Psoas muscle (tissue), 8 donors: Measurements from ENCODE around the gene CERS3. TPM values are rescaled to one million over a fixed set of nuclear protein-coding genes. Genes with fewer than 3 reads are reported as not detected.

ENCODE experiments used
- ATAC-seq, 4 donors: fragments of 200-7000 bp; cut with Tn5 transposase; one replicate each; pipeline ENCODE4 v1.9.1; 2020; ENCODE audit warnings: moderate library complexity in 3 of 4, mild to moderate bottlenecking in 2 of 4
- DNase-seq, 2 donors: peaks; one replicate each; pipeline ENCODE4 v3.0.0-alpha.2; 2020
- H3K27ac ChIP-seq: fragments of 200-600 bp; one replicate; pipeline ENCODE4 v1.8.0; 2022
- H3K27me3 ChIP-seq, 3 donors: fragments of 200-600 bp in 1 of 3; one replicate each; pipeline versions ENCODE4 v1.6.1 to v1.8.0; 2013 to 2022; ENCODE audit warnings: low read length in 2 of 3, mild to moderate bottlenecking in 2 of 3, moderate library complexity in 1 of 3; ENCODE audit not compliant: insufficient read depth in 3 of 3
- H3K36me3 ChIP-seq, 2 donors: fragments of 200-600 bp in 1 of 2; one replicate each; pipeline versions ENCODE4 v1.6.1 to v1.8.0; 2013 to 2022; ENCODE audit warnings: low read depth in 1 of 2, mild to moderate bottlenecking in 1 of 2, moderate library complexity in 1 of 2; ENCODE audit not compliant: insufficient read depth in 1 of 2
- H3K4me1 ChIP-seq: fragments of 200-600 bp; one replicate; pipeline ENCODE4 v1.8.0; 2022
- H3K4me3 ChIP-seq: fragments of 200-600 bp; one replicate; pipeline ENCODE4 v1.8.0; 2022; ENCODE audit warnings: mild to moderate bottlenecking
- H3K9me3 ChIP-seq: fragments of 200-600 bp; one replicate; pipeline ENCODE4 v1.8.0; 2022
- CTCF ChIP-seq: fragments of 200-600 bp; IDR thresholded peaks from one replicate; pipeline ENCODE4 v1.8.0; 2022; ENCODE audit warnings: antibody characterized with exemption
- WGBS, 3 donors: extraction: QIAGEN DNeasy Blood & Tissue Kit; methylation state at CpG; one replicate each; pipeline versions ENCODE4 v1.1.6 to v1.1.7; 2013; 5-methylcytosine and 5-hydroxymethylcytosine counted together
- intact Hi-C, 2 donors: fragments of 100-400 bp; cut with DNase I; formaldehyde crosslinking; loops; one replicate each; pipeline versions ENCODE4 v1.11.0 to v1.14.2; 2022
- polyA plus RNA-seq, 3 donors: library from polyadenylated mRNA; stranded (reverse); fragments of 200-250 nt; gene quantifications; one replicate each; pipeline ENCODE4 v1.2.3, GENCODE V29; 2013
- total RNA-seq, 4 donors: library from RNA; stranded (reverse); fragmentation: NEBNext Ultra II Directional in 2 of 4; extraction: Animal tissue kit (Norgen Biotek cat#: 25700) in 2 of 4; gene quantifications; one replicate each; pipeline versions ENCODE4 v1.2.1 to v1.2.4, GENCODE V29; 2021 to 2023
- donor health status: healthy with polysubstance abuse.
- donor health status: DM: no; HTN: no; CAD: no; lungs with moderate emphysema.
- donor health status: Bipolar disorder and iron deficiency.
- donor health status: healthy.
- donor health status: DM: yes; HTN: yes; CAD: no.
- donor health status: DM: no; HTN: no; CAD: no.
- donor health status: DM: no; HTN: no; CAD: no.
- donor health status: DM: yes; HTN: yes; CAD: no.

The CERS3 gene
- total and polyA plus RNA-seq, 7 donors: 0.05 to 0.49 (median 0.15) TPM; not detected in 2

DNA sequence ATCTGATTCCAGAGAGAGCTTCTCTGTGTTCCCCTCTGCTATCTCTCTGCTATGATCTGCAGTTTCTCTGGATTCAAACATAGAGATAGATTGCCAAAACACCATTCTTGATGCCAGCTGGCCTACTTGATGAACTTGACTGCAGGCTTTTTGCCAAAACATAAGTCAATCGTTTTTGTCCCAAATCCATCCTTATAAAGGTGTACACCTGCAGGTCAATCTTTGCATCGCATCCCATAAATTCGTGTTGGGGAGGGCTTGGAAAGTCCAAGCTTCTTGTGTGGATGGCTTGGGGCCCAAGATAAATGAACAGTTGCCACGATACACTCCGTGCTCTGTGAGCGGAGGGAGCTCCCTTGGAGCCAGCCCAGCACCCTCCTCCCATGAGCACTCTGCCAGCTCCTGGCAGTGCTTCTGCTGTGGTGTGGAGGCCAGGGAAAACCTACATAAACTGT is 2.7 kb downstream of the CERS3 start:
- intact Hi-C loops: no loop called here
- ATAC-seq: peak; percentile 87 to 97 (median 94)
- 14 to 27% (median 14%) methylated on average over 6 of the region's 6 CpGs for WGBS, 3 donors
- peak; percentile 68 to 89 for DNase-seq
- Histone ChIP-seq H3K27ac (peak overlapping the region; percentile 68), H3K9me3 (no peaks in the 10 kb centered on the region), H3K27me3 (no peaks in the 10 kb centered on the region), H3K4me3 (no peak overlapping the region), H3K36me3 (no peaks in the 10 kb centered on the region), H3K4me1 (peaks cover 20% of the 10 kb centered on the region)
- no peak for TF ChIP-seq CTCF

- Histone ChIP-seq H3K27ac (peak overlapping the region; percentile 68), H3K27me3 (no peaks in the 10 kb centered on the region), H3K9me3 (no peaks in the 10 kb centered on the region), H3K4me3 (no peak overlapping the region), H3K36me3 (no peaks in the 10 kb centered on the region), H3K4me1 (peaks cover 26% of the 10 kb centered on the region)
- ATAC-seq (no peak), DNase-seq (no peak)
- no peak for TF ChIP-seq CTCF
- intact Hi-C loops: no loop called here
- 22 to 36% (median 28%) methylated on average over 1 of the region's 1 CpG for WGBS, 3 donors
Observed at GRCh38 chr15:100525436-100525835, 3.3 kb downstream of the CERS3 start.

DNA sequence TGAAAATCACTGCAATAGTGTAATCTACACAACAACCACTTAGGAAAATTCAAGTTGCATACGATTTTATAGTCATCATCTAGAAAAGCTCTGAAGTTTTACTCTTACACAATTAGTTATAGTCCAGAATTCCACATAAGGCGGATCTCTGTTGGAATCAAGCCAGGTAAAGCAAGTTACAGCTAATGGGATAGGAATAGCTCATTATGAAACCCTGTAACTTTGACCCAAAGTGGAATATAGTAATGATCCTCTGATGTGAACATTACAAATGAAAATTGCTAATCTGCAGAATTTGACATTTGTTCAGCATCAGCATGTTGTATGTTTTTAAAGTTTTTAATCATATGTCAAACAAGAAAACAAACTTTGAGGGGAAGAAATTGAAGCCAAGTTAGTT is 4.4 kb downstream of the CERS3 start:
- 75 to 86% (median 75%) methylated on average over 2 of the region's 2 CpGs for WGBS, 3 donors
- Histone ChIP-seq H3K9me3 (no peaks in the 10 kb centered on the region), H3K4me3 (no peak overlapping the region), H3K36me3 (no peaks in the 10 kb centered on the region), H3K27me3 (no peaks in the 10 kb centered on the region), H3K27ac (peak overlapping the region; percentile 68), H3K4me1 (peaks cover 30% of the 10 kb centered on the region)
- no peak for DNase-seq
- no peak for ATAC-seq
- no peak for TF ChIP-seq CTCF
- intact Hi-C loops: no loop called here

GRCh38 chr15:100521907-100522306 is 6.8 kb downstream of the CERS3 start:
- H3K4me1 ChIP-seq: peaks cover 39% of the 10 kb centered on the region
- H3K9me3 ChIP-seq: no peaks in the 10 kb centered on the region
- WGBS, 3 donors: 35 to 66% (median 38%) methylated on average over 3 of the region's 3 CpGs

More at GRCh38 chr15:100521907-100522306, 6.8 kb downstream of the CERS3 start:
- H3K36me3 ChIP-seq: no peaks in the 10 kb centered on the region
- no peak for TF ChIP-seq CTCF
- no peak for DNase-seq
- H3K27ac ChIP-seq: peak overlapping the region; percentile 92
- H3K27me3 ChIP-seq: no peaks in the 10 kb centered on the region
- intact Hi-C loops: no loop called here
- ATAC-seq: peak; percentile 37 to 61 (median 56)
- H3K4me3 ChIP-seq: no peak overlapping the region
